HCT116 (cell line): ENCODE measurements around the gene SLC25A39. TPM values are rescaled to one million over a fixed set of nuclear protein-coding genes. Genes with fewer than 3 reads are reported as not detected.

ENCODE experiments used
- ATAC-seq: fragments of 200-7000 bp; cut with Tn5 transposase; 2 replicates; pipeline ENCODE4 v1.9.1; 2020; ENCODE audit warnings: mild to moderate bottlenecking, moderate library complexity
- BruUV-seq: library from RNA; stranded (reverse); fragments of 400-500 nt; replicated peaks from 2 replicates; lab custom pipeline; 2021; lab: Mats Ljungman, UMichigan
- CTCF ChIA-PET: fragments of 300-600 bp; sonication (Branson Sonifier 250); formaldehyde crosslinking; loops from one replicate; lab custom pipeline; 2021; ENCODE audit warnings: antibody characterized with exemption; lab: Charles Lee
- POLR2A ChIA-PET: fragments of 300-600, 350-600 bp; sonication (Branson Sonifier 250); formaldehyde crosslinking; loops from one replicate; lab custom pipeline; 2021; ENCODE audit warnings: antibody characterized with exemption; lab: Charles Lee
- RAD21 ChIA-PET, 2 experiments: fragments of 300-600 bp; sonication (Branson Sonifier 250); formaldehyde crosslinking; loops; one replicate each; lab custom pipeline; 2023; ENCODE audit warnings: low total read pairs in 2 of 2; ENCODE audit not compliant: uncharacterized antibody in 2 of 2, unreplicated experiment in 2 of 2, low non-redundant PET in 1 of 2; lab: Charles Lee
- DNase-seq: peaks from one replicate; pipeline ENCODE4 v3.0.0-alpha.2; 2010; ENCODE audit warnings: low read depth, low spot score
- H2AFZ ChIP-seq: fragments of 200-600 bp; shearing (Covaris generic), sonication (generic); 2 replicates; pipeline ENCODE4 v1.6.1; 2017; ENCODE audit warnings: low read depth, mixed run types, mixed read lengths, antibody characterized with exemption, low read length; ENCODE audit not compliant: poor library complexity, severe bottlenecking
- H3K27ac ChIP-seq: 2 replicates; pipeline ENCODE4 v1.5.1; 2012; ENCODE audit warnings: low read depth, low read length
- H3K27me3 ChIP-seq: fragments of 200-600 bp; sonication (generic); 2 replicates; pipeline ENCODE4 v1.6.1; 2016; ENCODE audit warnings: mixed run types, low read length, mixed read lengths; ENCODE audit not compliant: insufficient read depth
- H3K36me3 ChIP-seq, 2 experiments: fragments of 200-500 bp in 1 of 2; fragments of 200-600 bp in 1 of 2; sonication (Bioruptor generic) in 1 of 2; sonication (generic) in 1 of 2; 2 replicates each; pipeline versions ENCODE4 v1.5.1 to v1.6.1; 2014 to 2016; ENCODE audit warnings: low read length in 2 of 2, inconsistent platforms in 1 of 2, mixed read lengths in 1 of 2, mixed run types in 1 of 2; ENCODE audit not compliant: insufficient read depth in 2 of 2, control insufficient read depth in 1 of 2
- H3K4me1 ChIP-seq, 2 experiments: fragments of 200-600 bp in 1 of 2; sonication (generic) in 1 of 2; 2 replicates each; pipeline versions ENCODE4 v1.5.1 to v1.6.1; 2012 to 2017; ENCODE audit warnings: low read length in 2 of 2, inconsistent platforms in 1 of 2, mild to moderate bottlenecking in 1 of 2, mixed read lengths in 1 of 2, mixed run types in 1 of 2, moderate library complexity in 1 of 2; ENCODE audit not compliant: insufficient read depth in 2 of 2, control insufficient read depth in 1 of 2
- H3K4me2 ChIP-seq: fragments of 200-600 bp; sonication (generic); 2 replicates; pipeline ENCODE4 v1.6.1; 2017; ENCODE audit warnings: mixed run types, low read length, mixed read lengths
- H3K4me3 ChIP-seq, 2 experiments: fragments of 200-600 bp in 1 of 2; sonication (generic) in 1 of 2; replicated peaks in 1 of 2; 2 replicates each; pipeline ENCODE4 v1.5.1; 2011 to 2016; ENCODE audit warnings: low read length in 2 of 2, control low read depth in 1 of 2, low read depth in 1 of 2, mild to moderate bottlenecking in 1 of 2, mixed read lengths in 1 of 2, mixed run types in 1 of 2
- H3K79me2 ChIP-seq: fragments of 200-600 bp; sonication (generic); 2 replicates; pipeline ENCODE4 v1.6.1; 2017; ENCODE audit warnings: mild to moderate bottlenecking, mixed run types, low read length, moderate library complexity, mixed read lengths; ENCODE audit not compliant: insufficient read depth
- H3K9ac ChIP-seq: fragments of 200-600 bp; sonication (generic); 2 replicates; pipeline ENCODE4 v1.6.1; 2016; ENCODE audit warnings: low read length, mixed read lengths
- H3K9me2 ChIP-seq: fragments of 200-600 bp; sonication (generic), shearing (Covaris generic); 2 replicates; pipeline ENCODE4 v1.6.1; 2017; ENCODE audit warnings: mixed run types, mild to moderate bottlenecking, moderate library complexity; ENCODE audit not compliant: insufficient read depth
- H3K9me3 ChIP-seq, 2 experiments: fragments of 200-500 bp in 1 of 2; fragments of 200-600 bp in 1 of 2; sonication (Bioruptor generic) in 1 of 2; sonication (generic) in 1 of 2; 2 replicates each; pipeline ENCODE4 v1.6.1; 2014 to 2017; ENCODE audit warnings: low read length in 2 of 2, mixed read lengths in 2 of 2, inconsistent platforms in 1 of 2, low read depth in 1 of 2, mild to moderate bottlenecking in 1 of 2, mixed run types in 1 of 2, moderate library complexity in 1 of 2; ENCODE audit not compliant: control insufficient read depth in 1 of 2, insufficient read depth in 1 of 2
- H4K20me1 ChIP-seq: fragments of 200-600 bp; sonication (generic), shearing (Covaris generic); 2 replicates; pipeline ENCODE4 v1.6.1; 2017; ENCODE audit warnings: mixed run types, mild to moderate bottlenecking, moderate library complexity; ENCODE audit not compliant: insufficient read depth
- ATF3 ChIP-seq: IDR thresholded peaks from 2 replicates; pipeline ENCODE4 v1.6.1; 2012
- CBX3 ChIP-seq: IDR thresholded peaks from 2 replicates; pipeline ENCODE4 v1.6.1; 2012; ENCODE audit warnings: low read depth
- CEBPB ChIP-seq: IDR thresholded peaks from 2 replicates; pipeline ENCODE4 v1.6.1; 2012; ENCODE audit warnings: low read depth
- CTCF ChIP-seq, 3 experiments: fragments of 200-600 bp in 1 of 3; sonication (generic) in 1 of 3; IDR thresholded peaks in 2 of 3; conservative IDR thresholded peaks in 1 of 3; 2 replicates each; pipeline ENCODE4 v1.5.1; 2012 to 2017; ENCODE audit warnings: low read depth in 2 of 3, low read length in 2 of 3, antibody characterized with exemption in 1 of 3, borderline replicate concordance in 1 of 3, control low read depth in 1 of 3, mild to moderate bottlenecking in 1 of 3, mixed read lengths in 1 of 3, mixed run types in 1 of 3, moderate library complexity in 1 of 3; ENCODE audit not compliant: insufficient read depth in 1 of 3
- EGR1 ChIP-seq: IDR thresholded peaks from 2 replicates; pipeline ENCODE4 v1.6.1; 2012; ENCODE audit warnings: low read depth
- ELF1 ChIP-seq: IDR thresholded peaks from 2 replicates; pipeline ENCODE4 v1.6.1; 2012; ENCODE audit warnings: low read depth, borderline replicate concordance
- EZH2phosphoT487 ChIP-seq: fragments of 200-600 bp; IDR thresholded peaks from 2 replicates; pipeline ENCODE4 v1.6.1; 2018; ENCODE audit warnings: antibody characterized with exemption, borderline replicate concordance
- JUND ChIP-seq: IDR thresholded peaks from 2 replicates; pipeline ENCODE4 v1.6.1; 2012
- MAX ChIP-seq: IDR thresholded peaks from 2 replicates; pipeline ENCODE4 v1.6.1; 2012
- RAD21 ChIP-seq: IDR thresholded peaks from 2 replicates; pipeline ENCODE4 v1.6.1; 2012; ENCODE audit warnings: low read depth, mild to moderate bottlenecking
- SIN3A ChIP-seq: IDR thresholded peaks from 2 replicates; pipeline ENCODE4 v1.6.1; 2012; ENCODE audit warnings: low read depth
- SP1 ChIP-seq: IDR thresholded peaks from 2 replicates; pipeline ENCODE4 v1.6.1; 2012; ENCODE audit warnings: low read depth
- SRF ChIP-seq: IDR thresholded peaks from 2 replicates; pipeline ENCODE4 v1.6.1; 2012; ENCODE audit warnings: low read depth
- YY1 ChIP-seq: IDR thresholded peaks from 2 replicates; pipeline ENCODE4 v1.6.1; 2011; ENCODE audit warnings: low read length, low read depth, moderate library complexity, mild to moderate bottlenecking; ENCODE audit not compliant: insufficient replicate concordance; ENCODE audit errors: extremely low read depth
- ZBTB33 ChIP-seq: IDR thresholded peaks from 2 replicates; pipeline ENCODE4 v1.6.1; 2011; ENCODE audit warnings: mild to moderate bottlenecking, low read length, moderate library complexity; ENCODE audit not compliant: insufficient replicate concordance; ENCODE audit errors: extremely low read depth
- ZFX ChIP-seq: fragments of 450-650 bp; IDR thresholded peaks from 2 replicates; pipeline ENCODE4 v1.6.1; 2017
- ZNF274 ChIP-seq: fragments of 200-500 bp; sonication (Bioruptor generic); IDR thresholded peaks from 2 replicates; pipeline ENCODE4 v1.6.1; 2014; ENCODE audit warnings: mild to moderate bottlenecking, low read depth, low read length, inconsistent platforms
- intact Hi-C: fragments of 100-400 bp; cut with micrococcal nuclease; formaldehyde crosslinking; loops from 2 replicates; pipeline ENCODE4 v1.10.0; 2022
- total RNA-seq: library from RNA; stranded (reverse); gene quantifications from one replicate; pipeline ENCODE4 v1.2.1, GENCODE V29; 2021; ENCODE audit not compliant: unreplicated experiment

SLC25A39 gene
- total RNA-seq, 1 experiment from 2014 or later, result 326 TPM

GRCh38 chr17:44279346-44279665 is 45.3 kb downstream of the SLC25A39 start:
- Histone ChIP-seq H3K9me3 (no peaks in the 10 kb centered on the region), H3K4me2 (peak overlapping the region; percentile 36), H2AFZ (peak overlapping the region; percentile 74), H3K9ac (no peak overlapping the region), H3K79me2 (no peaks in the 10 kb centered on the region), H3K4me1 (peaks cover 0 to 11% of the 10 kb centered on the region in 2 experiments; a peak in 2 of 4 replicates), H3K27me3 (no peaks in the 10 kb centered on the region), H3K9me2 (no peaks in the 10 kb centered on the region), H3K4me3 (no peak overlapping the region), H4K20me1 (no peaks in the 10 kb centered on the region), H3K27ac (no peak overlapping the region), H3K36me3 (no peaks in the 10 kb centered on the region)
- RAD21 ChIA-PET, result no interaction called here
- no peak for TF ChIP-seq CEBPB
- TF ChIP-seq EGR1, result no peak
- TF ChIP-seq ZBTB33, result no peak
- TF ChIP-seq SIN3A, result no peak
- no peak for TF ChIP-seq ZNF274
- no peak for TF ChIP-seq JUND
- TF ChIP-seq EZH2phosphoT487, result no peak
- no peak for TF ChIP-seq CBX3
- TF ChIP-seq ATF3, result no peak
- no peak for TF ChIP-seq ZFX
- TF ChIP-seq SRF, result no peak
- no peak for TF ChIP-seq RAD21
- TF ChIP-seq YY1, result no peak
- no peak for TF ChIP-seq SP1
- TF ChIP-seq ELF1, result no peak
- TF ChIP-seq MAX, result no peak
- TF ChIP-seq CTCF (IDR thresholded peaks at IDR 0.05 in 2 of 3, conservative IDR thresholded peaks at IDR 0.05 in 1 of 3; ENCODE audit: borderline replicate concordance in 1 of 3, insufficient read depth in 1 of 3, low read depth in 2 of 3, low read length in 2 of 3), result no peak
- CTCF ChIA-PET, result no interaction called here
- intact Hi-C loops, result no loop called here
- ATAC-seq (no peak), DNase-seq (no peak)
- no TSS peak for BruUV-seq
- POLR2A ChIA-PET, result no interaction called here
